HG02973 (cell line): ENCODE measurements around the gene CDCA4.

Experiments
- ATAC-seq: cut with Tn5 transposase; IDR thresholded peaks from one replicate; pipeline ENCODE4 v1.9.1; 2021; ENCODE audit warnings: moderate library complexity; ENCODE audit not compliant: unreplicated experiment

Gene CDCA4

DNA sequence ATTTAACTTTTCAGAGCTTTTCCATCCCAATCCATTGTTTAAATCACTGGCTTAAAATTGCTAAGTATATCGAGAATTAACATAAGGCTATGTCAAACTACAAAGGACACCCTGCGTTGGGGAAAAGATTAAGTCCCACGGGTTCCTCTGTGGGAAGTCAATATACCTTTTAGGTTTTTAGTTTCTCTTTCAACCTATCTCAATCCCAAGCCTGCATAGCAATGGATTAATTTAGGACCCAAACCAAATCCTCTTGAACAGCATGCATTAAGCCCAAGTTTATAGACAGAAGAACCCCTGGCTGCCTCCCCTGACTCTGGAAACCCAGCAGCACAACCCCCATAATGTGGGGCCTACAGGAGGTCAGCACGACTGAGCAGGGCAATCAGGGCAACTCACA lies 6.3 kb downstream of the CDCA4 start:
- ATAC-seq = no peak

DNA sequence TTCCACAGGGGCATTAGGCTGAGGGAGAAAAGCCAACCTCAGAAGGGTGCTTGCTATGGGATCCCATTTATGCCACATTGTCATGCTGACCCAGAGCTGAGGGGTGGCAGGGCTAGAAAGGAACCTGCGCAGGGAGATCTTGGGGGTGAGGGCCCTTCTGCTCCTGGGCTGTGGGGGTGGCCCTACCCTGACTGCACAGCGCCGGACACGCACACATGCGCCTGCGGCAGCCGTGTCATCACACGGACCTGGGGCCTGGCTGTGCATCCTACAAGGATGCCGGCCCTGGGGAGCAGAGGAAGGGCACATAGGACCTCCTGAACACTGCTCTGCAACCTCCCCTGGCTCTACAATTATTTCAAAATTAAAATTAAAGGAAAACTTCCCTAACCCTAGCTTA lies 6.9 kb downstream of the CDCA4 start:
- ATAC-seq = no peak

DNA sequence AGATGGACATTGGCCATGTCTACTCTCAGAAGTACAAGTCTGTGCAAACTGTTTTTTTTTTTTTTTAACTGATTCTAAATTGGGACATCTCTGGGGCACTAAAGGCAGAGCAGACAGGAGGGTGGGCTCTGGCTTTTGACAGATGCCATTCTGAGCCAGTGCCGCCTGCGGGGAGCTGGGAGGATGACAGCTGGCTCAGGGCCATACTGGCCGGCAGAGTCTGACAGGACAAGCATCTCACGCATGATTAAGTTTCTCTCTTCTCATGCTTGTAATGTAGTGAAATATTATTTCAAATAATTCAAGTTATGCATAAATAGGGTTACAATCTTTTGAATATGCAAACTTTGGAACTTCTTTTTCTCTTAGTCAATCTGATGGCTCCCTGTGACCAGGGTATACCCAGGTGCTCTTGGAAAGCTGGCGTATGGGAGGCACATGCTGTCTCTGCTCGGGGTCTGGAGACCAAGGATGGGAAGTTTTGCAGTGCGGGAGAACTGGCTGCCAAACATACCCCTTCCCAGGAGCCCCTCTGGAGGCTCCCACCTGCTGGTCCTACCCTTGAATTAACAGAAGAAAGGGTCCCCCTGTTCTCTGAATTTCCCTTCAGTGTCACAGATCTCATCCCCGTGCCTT lies 7.6 kb downstream of the CDCA4 start:
- ATAC-seq = no peak

DNA sequence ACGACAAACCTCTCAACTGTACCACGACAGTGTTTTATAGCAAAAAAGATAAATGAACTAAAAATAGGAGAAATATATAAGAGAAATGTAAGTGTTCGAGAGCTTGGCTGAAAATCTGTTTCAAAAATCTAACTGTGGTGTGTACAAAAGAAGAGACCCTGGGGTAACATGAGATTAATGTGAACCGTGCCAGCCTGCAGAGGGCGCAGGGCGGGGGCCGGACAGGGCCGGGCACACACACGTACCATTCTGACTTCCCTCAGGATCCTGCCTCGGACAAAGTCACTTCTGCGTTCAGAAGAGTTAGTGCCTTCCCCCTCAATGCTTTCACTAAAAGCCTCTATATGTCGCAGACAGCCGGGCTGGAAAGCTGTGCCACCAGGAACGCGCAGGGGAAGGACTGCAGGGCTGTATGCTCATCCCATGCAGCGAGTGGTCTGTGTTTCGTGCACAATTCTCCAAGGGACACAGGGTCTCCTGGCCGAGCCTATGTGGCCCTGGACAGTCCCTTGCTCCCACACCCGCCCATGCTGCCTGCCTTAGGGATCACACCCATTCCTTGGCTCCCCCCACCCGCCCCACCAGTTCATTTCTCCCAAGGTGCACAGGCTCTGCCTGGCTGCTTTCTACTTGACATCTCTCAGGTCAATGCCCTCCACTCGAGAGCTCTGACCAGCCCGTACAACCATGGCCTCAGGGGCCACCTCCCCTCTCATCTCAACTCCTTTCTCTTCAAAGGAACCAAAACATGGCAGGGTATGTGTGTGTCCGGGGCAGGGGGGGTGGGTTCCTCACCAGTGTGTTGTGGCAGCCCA lies 8.5 kb downstream of the CDCA4 start:
- ATAC-seq = no peak

DNA sequence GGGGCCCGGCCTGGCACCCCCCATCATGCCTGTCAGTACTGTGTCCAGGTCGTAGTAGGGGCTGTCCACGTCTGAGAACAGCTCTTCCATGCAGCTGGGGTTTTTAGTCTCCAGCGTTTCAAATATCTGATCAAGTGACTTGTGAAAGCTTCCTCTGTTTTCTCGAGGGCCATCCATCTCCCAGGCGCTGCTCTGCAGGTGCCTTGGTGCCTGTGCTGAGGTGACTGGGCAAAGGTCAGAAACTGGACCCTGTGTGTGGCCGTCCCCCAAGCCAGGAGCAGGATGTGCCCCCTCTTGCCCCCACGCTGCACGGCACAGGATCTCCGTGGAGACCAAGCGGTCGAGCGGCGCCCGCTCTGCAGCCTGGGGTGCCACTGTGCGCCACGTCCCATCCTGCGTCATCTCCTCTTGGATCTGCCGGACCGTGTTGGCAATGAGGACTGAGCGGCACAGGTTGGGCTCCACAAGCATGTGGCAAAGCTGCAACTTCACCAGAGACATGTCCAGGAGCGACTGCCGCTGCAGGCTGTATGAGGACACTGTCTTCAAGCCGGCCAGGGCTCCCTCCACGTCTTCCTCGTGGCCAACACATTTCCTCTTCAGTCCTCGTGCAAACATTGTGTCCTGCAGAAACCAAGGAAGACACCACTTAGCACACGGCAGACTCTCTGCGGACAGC lies 9.4 kb downstream of the CDCA4 start:
- ATAC-seq = no peak

DNA sequence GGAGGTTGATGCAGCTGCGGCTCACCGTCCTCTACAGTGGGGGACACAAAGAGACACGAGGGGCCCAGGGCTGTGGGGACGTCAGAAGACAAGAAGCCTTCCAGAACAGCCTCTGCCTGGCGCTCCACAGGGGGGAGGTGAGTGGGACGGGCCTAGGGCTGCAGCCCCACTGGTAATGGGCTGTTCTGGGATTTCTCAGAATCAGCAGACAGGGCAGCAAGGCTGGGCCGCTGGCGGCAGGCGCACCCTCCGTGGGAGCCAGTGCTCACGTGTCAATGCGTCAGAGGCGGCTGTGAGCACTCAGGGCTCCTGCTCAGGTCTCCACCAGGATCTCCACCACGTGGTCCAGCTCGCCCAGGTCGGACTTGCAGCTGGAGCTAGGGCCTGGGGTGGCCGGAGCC lies 10.0 kb downstream of the CDCA4 start:
- ATAC-seq = no peak

DNA sequence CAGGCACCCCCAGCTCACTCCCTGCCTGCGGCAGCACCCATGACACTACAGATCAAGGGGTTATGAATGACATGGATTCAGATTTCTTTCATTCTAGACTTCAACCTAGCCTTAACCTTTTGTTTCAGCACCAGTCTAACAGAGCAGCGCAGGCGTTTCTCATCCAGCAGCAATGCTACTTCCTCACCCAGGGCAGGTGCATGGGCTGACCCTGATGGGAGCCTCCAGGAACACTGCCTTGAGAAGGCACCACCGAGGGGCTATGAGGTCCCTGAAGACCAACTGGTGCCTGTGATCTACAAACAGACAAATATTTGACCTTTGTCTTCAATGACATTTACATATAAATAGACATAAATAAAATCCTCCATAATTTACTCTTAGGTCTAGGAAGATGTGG lies 10.8 kb downstream of the CDCA4 start:
- no peak for ATAC-seq

DNA sequence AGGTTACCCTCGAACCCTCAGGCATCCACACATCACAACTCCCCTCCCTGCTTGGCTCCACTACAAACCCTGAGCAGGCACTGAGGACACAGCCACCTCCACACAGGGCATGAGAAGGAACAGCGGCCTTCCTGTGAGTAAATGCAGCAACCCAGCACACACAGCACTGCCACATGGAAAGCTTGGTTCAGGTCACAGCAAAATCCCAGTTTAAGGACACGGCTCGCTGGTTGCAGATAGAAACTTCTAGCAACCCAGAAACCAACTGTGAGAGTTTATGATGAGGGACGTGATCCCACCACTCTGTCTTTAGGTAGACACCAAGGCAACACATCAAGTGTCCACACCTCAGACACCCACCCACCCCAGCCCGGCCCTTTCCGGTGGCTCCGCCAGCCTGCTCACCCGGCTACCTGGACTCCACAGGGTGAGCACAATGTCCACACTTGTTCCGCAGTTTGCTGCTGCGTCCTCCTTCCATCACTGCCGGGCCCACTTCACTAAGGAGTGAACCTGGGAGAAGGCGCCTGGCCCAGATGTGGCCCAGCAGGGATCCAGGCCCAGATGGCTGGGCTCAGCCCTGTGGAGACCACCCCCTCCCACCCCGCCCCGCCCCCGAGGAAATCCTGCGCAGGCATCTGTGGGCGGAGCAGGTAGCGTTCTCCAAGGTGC lies 13.2 kb downstream of the CDCA4 start:
- ATAC-seq = no peak

DNA sequence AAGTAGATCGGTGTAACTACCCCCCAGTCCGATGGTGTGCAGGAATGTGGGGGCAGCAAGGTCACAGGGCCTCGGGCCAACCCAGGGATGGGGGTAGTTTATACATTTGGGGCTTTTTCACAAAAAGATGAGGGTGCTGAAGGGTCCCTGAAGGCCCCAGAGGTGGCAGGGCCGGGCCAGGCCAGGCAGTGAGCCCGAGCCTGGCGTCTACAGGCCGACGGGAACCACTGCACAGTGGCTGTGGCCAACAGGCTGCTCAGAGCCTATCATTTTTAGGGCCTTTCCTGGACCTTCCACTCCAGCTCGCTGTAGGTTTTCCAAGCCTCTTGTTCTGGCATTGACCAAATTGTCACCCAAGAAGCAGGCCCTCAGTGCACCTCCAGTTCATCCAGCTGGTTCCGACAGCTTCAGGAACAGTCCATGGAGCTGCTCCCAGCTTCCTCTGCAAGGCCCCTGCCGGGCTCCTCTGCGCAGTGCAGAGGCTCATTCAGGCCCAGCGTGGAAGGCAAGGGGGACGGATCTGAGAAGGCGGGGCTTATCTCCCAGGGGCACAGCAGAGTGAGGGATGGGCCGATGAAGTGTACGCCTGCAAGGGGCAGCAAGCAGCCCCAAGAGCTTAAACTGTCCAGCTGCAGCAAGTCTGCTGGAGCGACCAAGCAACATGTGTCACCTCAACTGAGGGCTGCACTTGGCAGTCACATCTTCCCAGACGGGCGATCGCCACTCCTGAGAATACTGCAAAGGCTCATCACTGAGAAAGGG lies 13.9 kb downstream of the CDCA4 start:
- no peak for ATAC-seq

DNA sequence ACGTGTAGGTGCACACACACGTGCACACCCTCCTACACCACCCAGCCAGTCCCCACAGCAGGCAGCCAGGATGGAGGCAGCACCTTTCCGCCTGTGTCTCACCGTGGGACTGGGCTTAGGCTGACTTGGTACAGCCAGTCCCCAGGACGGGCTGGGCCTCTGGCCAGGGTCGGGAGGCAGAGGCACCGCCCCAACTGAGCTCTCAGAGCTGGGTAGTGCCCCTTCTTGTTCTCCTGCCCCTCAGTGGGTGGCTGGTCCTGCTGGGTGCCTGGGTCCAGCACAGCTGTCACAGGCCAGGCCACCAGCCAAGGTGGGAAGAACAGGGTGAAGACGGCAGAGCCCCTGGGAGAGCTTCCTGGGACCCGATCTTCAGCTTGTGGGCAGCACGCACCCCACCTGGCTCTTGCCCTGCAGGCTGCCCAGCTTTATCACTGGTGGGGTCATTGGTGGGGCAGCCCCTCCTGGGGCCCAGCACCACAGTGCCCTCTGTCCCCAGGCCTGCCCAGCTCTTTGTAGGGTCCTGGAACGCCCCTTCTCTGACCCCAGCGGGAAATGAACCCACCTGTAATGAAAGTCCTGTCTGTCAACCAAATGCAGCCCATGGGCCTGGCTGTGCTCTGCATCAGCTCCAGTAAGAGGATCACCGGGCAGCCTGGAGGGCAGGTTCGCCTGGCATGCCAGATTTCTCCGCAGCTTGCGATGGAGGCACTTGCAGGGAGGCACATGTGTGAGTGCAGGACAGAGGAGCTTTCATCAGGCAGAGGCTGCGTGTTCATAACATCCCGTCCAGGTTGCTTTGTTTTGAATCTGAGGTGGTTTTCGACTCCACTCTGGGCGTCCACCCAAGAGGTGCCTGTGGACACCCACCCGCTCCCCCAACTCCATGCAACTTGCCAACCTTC lies 14.7 kb downstream of the CDCA4 start:
- no peak for ATAC-seq

DNA sequence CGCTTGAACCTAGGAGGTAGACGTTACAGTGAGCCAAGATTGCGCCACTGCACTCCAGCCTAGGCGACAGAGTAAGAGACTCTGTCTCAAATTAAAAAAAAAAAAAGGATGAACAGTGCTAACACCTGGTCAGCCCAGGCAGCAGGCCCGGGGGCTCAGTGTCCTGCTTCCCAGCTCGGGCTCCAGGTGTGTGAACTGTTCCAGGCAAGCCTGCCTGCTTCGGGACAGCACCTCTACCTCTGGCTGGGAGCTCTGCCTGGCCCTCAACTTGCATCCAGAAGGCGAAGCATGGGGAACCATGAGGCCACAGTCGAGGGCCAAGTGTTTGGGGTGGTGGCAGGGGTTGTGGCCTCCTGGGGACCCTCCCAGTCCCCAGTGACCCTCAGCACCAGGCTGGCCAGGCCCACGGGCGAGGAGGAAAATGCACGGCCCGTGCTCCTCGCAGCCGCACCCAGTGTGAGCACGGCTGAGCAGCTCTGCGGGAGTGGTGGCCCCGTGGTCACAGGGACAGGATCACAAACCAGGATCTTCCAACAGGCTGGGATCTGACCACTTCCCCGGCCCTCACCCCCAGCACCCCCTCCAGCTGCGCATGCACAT lies 15.5 kb downstream of the CDCA4 start:
- ATAC-seq = no peak

DNA sequence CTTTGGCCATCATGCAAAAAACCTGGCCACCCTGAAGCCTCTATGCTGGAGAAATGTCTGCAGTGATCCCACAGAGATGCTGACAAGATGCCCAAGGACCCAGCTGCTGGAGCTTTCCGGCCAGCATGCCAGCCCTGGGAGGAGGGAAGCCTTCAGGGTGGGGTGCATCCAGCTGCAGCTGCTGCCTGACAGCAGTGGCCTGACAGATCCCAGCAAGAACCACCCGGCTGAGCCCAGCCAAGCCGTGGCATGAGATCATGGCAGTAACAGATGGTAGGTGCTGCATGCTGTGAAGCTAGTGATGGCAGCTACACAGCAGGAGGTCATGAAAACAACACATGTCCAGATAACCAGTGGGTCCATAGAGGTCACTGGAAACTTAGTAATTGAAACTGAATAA lies 21.5 kb downstream of the CDCA4 start:
- ATAC-seq = no peak

DNA sequence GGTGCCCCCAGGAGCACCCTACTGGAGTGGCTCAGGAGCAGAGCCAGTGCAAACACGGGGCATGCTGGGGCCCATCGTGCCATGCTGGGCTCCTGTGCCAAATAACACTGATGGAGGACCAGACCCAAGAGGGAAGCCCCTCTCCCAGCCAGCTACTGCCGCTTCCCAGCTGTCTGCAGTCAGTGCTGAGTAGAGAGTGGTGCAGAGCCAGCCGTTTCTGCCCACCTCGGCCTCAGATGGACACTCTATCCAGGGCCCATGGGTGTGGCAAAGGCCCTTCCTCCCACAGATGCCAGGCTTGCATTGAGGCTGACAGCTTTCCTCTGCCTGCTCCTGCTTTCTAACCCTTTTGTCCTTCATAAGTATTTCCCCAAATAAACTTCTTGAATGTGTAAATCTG lies 22.1 kb downstream of the CDCA4 start:
- no peak for ATAC-seq

DNA sequence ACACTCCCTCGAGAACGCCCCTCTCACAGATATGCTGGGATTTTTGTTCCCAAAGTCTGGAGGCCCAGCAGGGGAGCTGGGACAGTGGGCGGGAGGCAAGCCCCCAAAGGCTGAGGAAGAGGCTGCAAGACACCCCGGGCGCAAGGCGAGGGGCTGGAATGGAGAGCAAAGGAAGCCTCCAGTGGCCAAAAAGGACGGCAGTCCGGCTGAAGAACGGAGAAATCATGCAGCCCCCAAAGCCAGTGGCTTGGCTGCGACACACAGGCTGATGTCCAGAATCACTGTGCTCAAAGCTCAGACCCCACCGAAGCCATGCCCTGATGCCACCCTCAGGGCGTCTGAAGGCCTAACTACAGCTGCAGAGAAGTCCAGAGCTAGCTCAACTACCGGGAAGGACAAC lies 24.4 kb downstream of the CDCA4 start:
- no peak for ATAC-seq

DNA sequence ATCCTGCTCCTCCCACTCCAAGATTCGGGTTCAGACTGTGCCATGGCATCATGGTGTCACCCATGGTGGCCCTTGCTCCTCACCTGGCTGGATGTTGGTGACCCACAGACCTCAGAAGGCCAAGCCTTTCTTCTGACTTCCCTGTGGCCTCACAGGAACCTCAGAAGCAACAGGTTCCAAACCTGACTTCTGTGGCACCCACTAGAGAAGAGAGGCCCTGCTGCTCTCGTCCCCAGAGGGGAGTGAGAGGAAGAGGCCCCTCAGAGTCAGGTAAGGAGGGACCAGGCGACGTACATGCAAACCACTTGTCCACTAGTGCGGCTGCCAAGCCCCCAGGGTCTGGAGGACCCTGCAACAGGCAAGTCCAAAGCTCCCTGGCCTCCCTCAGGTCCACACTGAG lies 24.9 kb downstream of the CDCA4 start:
- no peak for ATAC-seq

DNA sequence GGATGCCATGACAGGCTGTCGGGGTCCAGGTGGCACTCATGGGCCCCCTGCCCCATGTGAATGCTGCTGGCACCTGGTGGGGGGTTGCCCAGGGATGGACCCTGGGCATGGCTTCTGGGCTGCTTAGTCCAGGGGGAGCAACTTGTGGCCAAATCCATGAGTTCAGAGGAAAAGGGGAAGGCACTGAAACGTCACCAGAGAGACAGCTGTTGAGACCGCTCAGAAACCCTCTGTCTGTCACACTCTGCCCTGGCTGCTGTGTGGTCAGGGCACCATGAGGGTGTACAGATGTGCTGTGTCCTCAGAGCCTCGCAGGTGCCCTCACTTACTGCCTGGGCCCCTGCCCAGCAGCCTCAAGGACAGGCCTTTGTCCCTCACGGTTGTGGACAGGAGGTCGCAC lies 25.9 kb downstream of the CDCA4 start:
- no peak for ATAC-seq

DNA sequence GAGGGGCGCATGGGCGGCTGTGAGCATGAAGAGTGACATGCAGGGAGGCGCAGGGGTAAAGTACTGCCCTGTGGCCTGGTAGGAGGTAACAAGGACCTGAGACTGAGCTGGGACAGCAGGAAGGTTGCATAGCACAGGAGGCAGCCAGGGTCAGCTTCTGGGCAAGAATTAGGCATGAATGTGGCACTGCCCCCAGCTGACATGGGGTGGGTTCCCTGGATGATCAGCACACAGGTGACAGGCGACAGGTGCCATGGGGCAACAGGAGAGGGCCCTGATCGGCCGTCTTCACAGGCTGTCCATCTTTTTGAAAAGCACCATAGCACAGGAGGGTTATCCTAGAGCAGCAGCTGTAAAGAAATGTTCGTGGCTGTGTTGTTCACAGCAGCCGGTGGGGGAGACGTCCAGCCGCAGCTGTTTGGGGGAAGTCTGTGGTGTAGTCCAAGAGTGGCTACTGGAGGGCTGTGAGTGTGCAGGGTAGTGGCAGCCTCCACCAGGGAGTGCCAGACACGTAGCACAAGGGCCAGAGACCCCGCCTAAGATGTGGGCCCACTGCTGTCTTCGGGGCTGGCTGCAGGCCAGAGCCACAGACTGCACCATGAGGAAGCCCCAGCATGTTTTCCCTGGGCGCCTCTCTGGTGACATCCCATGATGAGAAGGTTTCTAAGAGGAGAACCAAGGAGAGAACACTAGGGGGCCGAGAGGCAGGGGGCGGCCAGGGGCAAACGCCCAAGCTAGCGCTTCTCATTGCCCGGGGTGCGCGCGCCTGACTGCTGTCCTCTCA lies 26.9 kb downstream of the CDCA4 start:
- no peak for ATAC-seq

DNA sequence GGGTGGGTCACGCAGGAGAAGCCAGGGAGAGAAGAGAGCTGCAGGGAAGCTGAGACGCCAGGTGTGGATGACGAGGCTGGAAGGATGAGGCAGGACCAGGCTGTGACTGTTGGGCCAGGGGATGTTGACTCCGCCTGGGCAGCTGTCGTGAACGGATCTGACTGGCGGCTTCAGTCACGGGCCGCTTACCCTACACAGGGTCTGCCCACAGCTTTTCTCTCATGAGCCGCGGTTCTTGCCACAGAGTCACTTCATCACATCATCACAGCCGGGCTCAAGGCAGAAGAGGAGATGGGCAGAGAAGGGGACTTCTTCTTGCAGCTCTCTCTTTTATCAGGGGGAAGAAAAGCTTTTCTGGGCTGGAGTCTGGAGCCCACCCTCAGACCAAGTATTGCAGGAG lies 27.6 kb downstream of the CDCA4 start:
- no peak for ATAC-seq

DNA sequence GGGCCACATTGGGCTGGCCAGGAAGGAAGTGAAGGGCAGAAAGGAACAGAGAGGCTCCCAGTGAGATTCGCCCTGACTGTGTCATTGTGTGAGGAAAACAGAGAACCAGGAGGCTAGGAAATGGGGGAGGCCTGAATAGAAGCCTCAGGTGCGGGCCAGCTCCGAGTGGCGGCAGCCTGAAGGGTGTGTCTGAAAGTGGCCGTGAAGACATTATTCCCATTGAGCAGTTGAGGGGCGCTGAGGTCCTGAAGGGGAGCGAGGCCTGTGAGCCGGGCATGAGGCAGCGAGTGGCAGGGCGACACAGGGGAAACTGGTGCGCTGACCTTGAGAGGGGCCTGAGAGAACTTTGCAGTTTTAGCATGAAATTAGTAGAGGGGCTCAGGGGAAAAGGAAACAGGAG lies 28.4 kb downstream of the CDCA4 start:
- no peak for ATAC-seq
